GM19397 (cell line): Measurements from ENCODE around the gene SEC14L3.

ENCODE experiments used
- ATAC-seq: cut with Tn5 transposase; IDR thresholded peaks from one replicate; pipeline ENCODE4 v1.9.1; 2021; ENCODE audit warnings: mild to moderate bottlenecking, moderate library complexity; ENCODE audit not compliant: unreplicated experiment

Gene SEC14L3

DNA sequence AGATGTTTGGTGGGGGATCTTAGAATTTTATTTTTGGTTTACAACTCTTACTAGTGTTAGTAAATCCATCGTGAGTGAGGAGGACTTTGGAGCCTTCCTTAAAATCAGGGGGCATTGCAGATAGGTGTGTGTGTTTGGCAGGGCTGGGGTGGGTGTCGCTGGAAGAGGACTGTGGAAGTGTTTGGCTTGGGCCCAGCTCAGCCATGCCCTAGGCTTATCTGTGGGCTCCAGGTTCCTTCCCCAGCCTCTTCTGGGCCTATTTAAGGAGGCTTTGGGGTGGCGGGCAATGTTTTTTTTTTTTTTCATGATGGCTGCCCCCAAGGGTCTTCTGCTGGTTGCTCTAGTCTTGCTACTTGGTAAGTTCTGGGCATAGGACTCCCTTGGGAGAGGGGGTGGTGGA, 24.2 kb downstream of the SEC14L3 start:
- no peak for ATAC-seq

DNA sequence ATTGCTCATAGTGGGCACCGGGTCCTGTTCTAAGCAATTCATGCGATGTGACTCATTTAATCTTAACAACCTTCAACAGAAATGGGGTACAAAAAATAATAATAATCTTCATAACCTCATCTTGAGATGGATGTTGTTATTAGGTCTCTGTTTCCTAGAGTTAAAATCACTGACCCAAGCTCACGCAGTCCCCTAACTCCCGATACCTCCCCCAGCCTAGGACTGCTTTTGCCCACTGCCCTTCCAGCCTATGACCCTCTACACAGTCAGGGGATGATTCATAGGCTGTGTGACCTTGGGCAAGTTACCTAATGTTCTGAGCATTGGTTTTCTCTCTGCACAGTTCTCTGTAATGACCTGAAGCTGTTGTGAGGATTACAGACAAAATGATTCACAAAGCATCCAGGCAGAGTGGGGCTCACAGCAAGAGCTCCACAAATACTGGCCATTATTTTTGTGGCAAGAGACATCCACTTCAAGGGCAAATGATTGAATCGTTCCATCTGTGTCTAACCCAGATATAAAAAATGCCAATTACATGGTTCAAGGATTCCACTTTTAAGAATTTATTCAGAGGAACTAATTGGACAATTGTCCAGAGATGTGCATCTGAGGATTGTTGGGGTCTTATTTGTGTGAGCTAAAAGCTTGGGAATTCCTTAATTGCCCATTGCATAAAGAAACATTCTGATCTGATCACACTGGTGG, 26.2 kb downstream of the SEC14L3 start:
- no peak for ATAC-seq

DNA sequence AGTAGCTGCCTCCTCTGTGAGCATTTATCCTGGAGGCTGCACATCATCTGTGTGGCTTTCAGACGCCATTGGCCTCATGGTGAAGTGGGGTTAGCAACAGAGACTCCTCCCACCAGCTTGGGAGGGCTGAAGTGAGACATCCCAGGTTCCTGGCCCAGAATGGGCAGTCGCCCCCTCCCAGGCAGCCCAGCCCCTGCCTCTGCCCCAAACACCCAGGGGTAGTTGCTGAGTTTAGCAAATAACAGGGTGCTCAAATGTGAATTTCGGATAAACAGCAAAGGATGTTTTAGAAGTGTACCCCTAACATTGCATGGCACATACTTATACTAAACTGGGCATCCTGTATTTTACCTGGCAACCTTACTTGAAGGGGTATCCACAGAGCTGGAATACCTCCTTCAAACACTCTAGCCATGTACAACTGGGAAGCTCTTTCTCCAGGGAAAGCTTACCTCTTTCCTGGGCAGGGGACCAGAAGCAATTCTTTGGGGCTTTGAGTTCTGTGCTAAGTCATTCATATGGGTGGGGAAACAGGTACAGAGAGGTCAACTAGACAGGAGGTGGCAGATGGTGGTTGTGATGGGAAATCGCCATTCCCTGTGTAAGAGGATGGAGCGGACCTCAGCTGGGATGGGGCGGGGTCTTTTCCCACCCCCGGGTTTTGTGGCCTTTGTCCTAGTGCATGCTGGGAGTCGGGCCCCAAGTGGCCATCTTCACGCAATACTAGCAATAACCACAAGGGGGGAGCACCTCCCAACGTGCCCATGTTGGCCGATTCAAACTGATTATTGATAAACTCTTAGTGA, 27.0 kb downstream of the SEC14L3 start:
- ATAC-seq: no peak

DNA sequence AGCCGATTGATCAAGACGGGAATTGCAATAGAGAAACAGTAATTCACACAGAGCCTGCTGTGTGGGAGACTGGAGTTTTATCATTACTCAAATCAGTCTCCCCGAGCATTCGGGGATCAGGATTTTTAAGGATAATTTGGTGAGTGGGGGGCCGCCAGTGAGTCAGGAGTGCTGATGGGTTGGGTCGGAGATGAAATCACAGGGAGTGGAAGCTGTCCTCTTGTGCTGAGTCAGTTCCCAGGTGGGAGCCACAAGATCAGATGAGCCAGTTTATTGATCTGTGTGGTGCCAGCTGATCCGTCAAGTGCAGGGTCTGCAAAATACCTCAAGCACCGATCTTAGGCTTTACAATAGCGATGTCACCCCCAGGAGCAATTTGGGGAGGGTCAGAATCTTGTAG, 30.7 kb downstream of the SEC14L3 start:
- no peak for ATAC-seq

DNA sequence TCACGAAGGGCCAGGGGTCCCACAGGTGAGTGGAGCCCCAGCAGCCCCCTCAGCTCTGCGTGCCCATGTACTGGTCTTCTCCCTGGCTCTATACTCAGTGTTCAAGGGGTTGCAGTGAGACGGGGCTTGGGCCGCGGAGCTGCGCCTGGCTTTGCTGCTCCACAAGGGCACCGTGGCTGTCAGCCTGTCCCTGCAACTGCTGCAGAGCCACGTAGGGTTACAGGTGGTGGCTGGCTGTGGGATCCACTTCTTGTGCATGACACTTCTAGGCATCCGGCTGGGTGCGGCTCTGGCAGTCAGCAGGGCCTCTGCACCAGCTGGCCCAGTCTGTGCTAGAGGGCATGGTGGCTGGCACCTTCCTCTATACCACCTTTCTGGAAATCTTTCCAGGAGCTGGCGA, 32.0 kb downstream of the SEC14L3 start:
- no peak for ATAC-seq

DNA sequence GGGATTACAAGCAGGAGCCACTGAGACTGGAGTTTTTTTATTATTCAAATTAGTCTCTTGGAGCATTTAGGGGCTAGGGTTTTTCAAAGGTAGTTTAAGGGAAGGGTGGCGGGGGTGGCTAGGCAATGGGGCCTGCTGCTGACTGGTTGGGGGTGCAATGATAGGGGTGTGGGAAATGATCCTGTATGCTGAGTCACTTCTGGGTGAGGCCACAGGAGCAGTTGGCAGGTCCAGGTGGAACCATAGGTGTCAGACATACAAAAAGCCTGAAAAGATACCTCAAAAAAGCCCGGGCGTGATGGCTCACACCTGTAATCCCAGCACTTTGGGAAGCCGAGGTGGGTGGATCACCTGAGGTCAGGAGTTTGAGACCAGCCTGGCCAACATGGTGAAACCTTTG, 32.6 kb downstream of the SEC14L3 start:
- no peak for ATAC-seq

DNA sequence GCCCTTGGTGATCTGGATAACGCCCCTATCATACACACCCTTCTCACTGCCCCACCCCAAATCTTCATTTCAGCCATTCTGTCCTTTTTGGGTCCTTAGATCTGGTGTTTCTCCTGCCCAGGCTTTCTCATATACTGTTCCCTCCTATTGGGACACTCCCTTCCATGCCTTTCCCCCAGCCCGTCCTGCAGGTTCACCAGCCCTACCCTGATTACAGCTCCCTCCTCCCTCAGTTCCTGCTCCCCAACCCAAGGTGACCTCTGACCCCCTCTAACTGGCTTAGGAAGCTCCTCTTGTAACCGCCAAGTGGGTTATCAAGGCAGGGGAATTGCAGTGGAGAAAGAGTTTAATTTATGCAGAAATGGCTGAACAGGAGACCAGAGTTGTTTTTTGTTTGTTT, 33.3 kb downstream of the SEC14L3 start:
- no peak for ATAC-seq

DNA sequence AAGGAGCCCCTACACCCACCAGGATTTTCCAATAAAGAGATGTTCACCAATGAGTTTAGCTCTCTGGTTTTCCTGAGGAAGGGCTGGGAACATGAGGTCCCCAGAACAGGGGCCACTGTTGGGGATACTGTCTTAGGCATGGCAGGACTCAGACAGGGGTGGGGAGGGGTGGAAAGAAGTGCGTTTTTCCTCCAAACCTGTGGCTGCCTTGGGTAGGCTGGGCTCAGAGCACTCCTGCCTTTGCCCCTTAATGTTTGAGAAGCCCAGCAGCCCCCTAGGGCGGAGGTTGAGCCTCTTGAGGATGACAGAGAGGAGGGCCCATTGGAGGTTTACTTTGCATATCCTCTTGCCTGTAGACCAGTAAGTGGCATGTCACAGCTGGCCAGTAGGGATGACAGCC, 35.6 kb downstream of the SEC14L3 start:
- no peak for ATAC-seq

DNA sequence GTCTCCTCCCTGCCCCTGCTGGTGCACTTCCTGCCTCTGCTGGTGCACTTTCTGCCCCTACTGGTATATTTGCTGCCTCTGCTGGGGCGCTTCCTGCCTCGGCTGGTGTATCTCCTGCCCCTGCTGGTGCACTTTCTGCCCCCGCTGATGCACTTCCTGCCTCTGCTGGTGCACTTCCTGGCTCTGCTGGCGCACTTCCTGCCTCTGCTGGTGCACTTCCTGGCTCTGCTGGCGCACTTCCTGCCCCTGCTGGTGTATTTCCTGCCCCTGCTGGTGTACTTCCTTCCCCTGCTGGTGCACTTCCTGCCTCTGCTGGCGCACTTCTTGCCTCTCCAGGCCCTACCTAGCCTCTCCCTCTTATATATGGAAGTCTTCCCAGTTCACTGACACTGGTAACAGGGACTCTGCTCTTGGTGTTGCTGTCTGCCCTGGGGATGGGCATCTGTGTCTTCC, 36.1 kb downstream of the SEC14L3 start:
- no peak for ATAC-seq

DNA sequence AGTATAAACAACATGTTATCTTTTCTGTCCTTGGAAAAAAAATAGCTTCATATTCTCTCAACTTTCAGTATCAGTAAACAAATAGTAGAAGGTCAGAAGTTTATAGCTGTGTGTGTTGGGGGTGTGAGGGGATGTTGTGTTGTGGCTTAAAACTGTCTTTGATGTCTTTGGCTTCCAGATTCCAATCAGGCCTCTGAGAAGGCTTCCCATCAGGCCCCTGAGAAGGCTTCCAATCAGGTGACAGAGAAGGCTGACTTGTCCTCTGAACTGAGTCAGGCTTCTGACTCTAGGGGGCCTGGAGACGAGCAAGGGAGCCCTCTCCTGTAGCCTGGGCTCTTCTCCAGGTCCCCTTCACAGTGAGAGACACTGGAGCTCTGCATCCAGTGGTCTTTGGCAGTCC, 37.0 kb downstream of the SEC14L3 start:
- ATAC-seq: no peak

DNA sequence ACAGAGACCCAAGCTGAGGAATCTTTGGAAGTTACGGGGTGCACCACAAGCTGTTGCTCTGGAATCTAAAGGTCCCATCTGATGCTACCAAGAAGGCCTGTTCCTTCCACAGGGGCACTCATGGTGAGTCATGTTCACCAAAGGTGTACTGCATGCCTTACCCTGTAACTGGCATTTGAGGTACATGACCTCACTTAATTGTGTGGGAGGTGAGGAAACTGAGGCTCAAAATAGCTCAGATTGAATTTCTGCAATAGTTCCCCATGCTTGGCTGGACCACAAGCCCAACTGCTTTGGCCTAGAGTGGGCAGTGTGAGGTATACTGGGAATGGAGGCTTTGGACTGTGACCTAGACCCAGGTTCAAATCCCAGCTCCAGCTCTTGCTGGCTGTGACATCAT, 38.0 kb downstream of the SEC14L3 start:
- ATAC-seq: no peak

DNA sequence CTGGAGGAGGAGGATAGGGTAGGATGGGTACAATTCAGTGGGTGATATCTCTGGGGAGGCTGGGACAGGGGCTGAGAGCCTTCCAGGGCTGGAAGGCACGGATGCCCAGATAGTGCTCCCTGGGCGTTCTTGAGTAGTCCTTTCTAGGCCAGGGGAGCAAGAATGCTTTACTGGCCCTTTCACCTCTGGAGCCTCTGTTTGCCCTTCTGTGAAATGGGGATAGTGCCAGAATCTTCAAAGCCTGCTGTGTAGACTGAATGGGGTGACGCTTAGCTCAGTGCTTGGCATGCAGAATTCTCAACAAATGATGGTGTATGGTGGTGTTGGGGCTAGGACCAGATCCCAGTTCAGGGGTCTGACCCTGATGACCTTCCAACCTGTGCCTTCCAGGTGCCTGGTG, 38.6 kb downstream of the SEC14L3 start:
- no peak for ATAC-seq

DNA sequence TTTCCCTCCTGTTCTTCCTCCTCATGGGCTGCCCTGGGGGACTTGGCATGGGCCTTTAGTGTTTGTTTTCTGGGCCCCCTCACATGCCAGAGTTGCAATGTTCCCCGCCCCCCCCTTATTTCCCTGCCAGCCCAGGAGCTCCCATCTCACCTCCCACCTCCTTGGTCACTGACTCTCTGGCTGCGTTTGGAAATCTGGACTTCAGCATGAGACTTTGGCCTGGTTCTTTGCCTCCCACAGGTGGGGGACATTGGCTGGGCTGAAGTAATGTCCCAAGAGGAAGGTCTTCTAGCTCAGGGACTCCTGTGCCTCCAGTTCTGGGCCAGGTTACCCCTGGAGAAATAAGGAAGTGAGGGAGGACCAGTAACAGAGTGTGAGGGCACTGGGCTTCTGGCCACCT, 39.3 kb downstream of the SEC14L3 start:
- ATAC-seq: no peak

DNA sequence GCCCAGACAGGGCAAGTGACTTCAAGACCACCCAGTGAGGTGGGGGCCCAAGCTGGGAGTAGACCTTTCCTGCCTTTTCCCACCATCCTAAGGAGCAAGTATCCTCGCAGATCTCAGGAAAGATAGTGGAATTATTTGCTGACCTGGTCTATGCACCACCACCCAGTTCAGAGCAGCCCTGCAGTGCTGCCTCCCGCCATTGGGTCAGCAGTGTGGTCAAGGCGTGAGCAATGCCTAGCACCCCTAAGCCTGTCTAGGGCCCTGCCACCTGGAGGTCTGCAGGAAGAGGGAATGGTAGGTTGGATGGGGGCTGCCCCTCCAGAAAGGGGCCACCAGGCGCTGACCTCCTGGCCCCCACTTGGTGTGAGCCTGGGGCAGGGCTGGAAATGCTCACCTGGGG, 39.7 kb downstream of the SEC14L3 start:
- ATAC-seq: no peak

DNA sequence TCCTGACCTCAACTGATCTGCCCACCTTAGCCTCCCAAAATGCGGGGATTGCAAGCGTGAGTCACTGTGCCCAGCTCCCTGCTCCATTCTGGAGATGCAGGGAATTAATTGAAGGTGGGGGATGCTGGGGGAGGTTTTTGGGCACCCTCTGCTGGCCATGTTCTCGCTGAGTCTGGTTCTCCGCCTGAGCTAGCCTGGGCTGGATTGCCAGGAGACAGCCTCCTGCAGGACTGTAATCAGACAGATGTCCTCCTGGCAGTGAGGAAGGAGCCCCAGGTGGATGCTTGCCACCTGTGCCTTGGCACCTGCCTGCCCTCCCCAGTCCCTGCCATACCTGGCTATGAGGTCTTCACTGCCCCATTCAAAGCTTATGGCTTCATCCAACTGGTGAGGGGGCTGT, 40.9 kb downstream of the SEC14L3 start:
- no peak for ATAC-seq

DNA sequence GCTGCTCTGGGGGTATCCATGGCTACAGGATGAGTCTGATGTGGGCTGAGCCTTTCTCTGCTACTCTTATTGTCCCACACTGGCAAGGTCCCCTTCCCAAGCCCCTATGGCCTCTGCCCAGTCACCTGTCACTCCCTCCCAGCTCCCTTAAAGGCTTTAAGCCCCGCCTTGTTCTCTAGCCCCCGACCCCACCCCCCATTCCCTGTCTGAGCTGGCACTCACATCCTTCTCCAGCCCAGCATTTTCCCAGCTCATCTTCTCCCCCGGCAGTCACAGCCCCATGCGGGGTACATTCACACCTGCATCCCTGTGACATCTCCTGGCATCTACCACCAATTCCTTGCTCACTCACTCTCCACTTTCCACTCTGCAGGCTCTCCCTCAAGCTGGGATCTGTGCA, 41.9 kb downstream of the SEC14L3 start:
- ATAC-seq: no peak

DNA sequence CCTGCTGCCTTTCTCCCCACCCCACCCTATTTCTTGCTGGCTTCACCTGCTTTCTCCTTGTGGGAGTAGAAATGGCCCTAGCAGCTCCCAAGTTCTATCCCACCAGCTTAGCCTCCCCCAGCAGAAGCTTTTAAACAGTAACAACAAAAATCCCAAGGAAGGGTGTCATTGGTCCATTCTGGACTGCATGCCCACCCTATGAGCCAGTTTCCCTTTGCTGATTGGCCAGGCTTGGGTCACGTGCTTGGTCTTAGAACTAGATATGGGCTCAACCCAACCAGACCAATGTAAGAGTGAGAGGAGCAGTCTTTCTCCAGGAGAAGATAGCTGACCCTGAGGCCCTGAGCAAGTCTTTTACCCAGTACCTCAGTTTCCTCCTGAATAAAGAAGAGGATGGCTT, 43.9 kb downstream of the SEC14L3 start:
- ATAC-seq: no peak

DNA sequence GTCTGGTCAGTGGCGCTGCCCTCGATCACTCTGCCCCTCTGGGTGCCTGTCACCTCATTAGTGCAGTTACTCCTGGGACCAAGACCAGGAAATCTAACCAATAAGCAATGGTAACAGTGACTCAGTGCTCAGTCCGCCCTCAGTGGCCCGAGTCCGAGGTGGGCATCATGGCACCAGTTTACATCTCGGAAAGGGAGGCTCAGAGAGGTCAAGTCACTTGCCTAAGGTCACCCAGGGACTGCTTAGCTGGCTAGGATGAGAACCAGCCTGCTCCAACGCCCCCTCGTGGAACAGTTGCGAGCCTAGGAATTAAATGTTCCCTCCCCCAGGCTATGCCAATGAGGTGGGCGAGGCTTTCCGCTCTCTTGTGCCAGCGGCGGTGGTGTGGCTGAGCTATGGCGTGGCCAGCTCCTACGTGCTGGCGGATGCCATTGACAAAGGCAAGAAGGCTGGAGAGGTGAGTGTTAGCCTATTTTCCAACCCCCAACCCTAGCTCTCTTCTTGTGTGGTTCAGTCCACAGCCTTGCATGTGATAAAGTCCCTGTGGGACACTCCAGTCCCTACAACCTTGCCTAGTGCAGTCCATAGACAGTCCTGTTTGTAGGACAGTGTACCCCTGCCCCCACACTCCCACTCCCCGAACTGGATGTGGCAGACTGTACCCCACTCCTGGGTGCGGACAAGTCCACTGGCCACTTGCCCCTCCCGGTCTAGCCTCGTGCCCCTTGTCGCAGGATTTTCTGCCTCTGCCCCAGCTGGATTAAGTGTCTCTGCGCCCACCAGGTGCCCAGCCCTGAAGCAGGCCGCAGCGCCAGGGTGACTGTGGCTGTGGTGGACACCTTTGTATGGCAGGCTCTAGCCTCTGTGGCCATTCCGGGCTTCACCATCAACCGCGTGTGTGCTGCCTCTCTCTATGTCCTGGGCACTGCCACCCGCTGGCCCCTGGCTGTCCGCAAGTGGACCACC, 45.1 kb downstream of the SEC14L3 start:
- ATAC-seq: no peak

DNA sequence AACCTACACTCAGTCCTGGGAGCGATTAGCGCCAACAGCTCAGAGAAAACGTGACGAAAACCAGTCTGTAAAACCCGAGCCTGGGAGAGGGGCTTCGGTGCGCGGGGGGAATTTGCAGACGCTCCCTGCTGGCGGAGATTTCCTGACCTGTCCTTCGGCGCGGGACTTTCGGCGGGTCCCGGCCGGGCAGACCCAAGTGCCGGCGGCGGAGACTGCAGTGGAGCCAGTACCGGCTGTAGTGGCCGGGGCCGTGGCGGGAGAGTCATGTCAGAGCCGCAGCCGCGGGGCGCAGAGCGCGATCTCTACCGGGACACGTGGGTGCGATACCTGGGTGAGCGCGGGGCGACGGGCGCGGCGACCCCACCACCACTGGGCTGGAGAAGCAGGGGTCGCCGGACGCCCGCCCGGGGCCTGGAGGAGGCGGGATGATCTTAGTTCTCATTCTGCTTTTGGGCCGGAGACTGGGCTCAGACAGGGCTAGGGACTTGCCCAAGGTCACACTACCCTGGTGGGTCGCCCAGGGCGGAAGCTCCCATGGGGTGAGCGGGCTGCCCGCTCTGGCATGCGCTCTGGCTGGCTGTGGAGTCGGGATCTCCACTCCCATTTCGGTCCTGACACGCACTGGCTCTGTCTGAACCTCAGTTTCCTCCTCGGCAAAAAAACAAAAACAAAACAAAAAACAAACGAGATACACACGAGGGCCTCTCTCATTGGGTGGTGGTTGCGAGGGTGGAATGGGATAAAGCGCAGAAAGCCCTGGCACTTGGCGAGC, 46.0 kb downstream of the SEC14L3 start, which contains the start of gene MTFP1:
MTFP1 (plus strand) TSS at position 153 of the 772 bp plus-strand sequence; CDS start at position 265, 112 bp downstream.
- no peak for ATAC-seq

DNA sequence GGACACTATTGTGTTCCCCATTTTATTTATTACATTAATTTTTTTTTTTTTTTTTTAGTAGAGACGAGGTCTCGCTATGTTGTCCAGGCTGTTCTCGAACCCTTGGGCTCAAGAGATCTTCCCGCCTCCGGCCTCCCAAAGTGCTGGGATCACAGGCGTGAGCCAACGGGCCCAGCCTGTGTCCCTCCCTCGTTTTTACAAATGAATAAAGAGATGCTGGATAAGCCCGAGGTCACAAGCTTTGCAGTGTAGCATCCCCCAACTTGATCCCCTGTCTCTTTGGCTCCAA, 46.5 kb downstream of the SEC14L3 start:
- no peak for ATAC-seq
